WTC11 (cell line): Measurements from ENCODE around the gene TSPAN1. TPM values are rescaled to one million over a fixed set of nuclear protein-coding genes. Genes with fewer than 3 reads are reported as not detected.

Experiments
- ATAC-seq: fragments of 200-7000 bp; cut with Tn5 transposase; 2 replicates; pipeline ENCODE4 v1.10.0; 2021; ENCODE audit warnings: mild to moderate bottlenecking, moderate library complexity
- CTCF ChIA-PET: fragments of 300-600 bp; sonication (Branson Sonifier 250); formaldehyde crosslinking; loops from one replicate; lab custom pipeline; 2021; ENCODE audit warnings: antibody characterized with exemption; lab: Charles Lee
- POLR2A ChIA-PET: fragments of 350-600 bp; sonication (Branson Sonifier 250); formaldehyde crosslinking; loops from one replicate; lab custom pipeline; 2021; ENCODE audit warnings: antibody characterized with exemption; lab: Charles Lee
- DNase-seq: peaks from one replicate; pipeline ENCODE4 v3.0.0; 2021; ENCODE audit warnings: low spot score
- H3K27ac Mint-ChIP-seq: 2 replicates; pipeline ENCODE4 v1.8.0; 2021; ENCODE audit warnings: mixed read lengths
- H3K27me3 Mint-ChIP-seq: 2 replicates; pipeline ENCODE4 v1.8.0; 2021; ENCODE audit warnings: low read depth, mild to moderate bottlenecking, moderate library complexity, mixed read lengths
- H3K36me3 Mint-ChIP-seq: 2 replicates; pipeline ENCODE4 v1.8.0; 2021; ENCODE audit warnings: mixed read lengths
- H3K4me1 Mint-ChIP-seq: 2 replicates; pipeline ENCODE4 v1.8.0; 2022; ENCODE audit warnings: mixed read lengths
- H3K4me3 Mint-ChIP-seq: 2 replicates; pipeline ENCODE4 v1.8.0; 2021; ENCODE audit warnings: mild to moderate bottlenecking, moderate library complexity, mixed read lengths
- H3K9me3 Mint-ChIP-seq: 2 replicates; pipeline ENCODE4 v1.8.0; 2021; ENCODE audit warnings: mixed read lengths
- ESRRA ChIP-seq: sonication (generic); formaldehyde crosslinking; IDR thresholded peaks from 2 replicates; pipeline ENCODE4 v1.8.1; 2022; ENCODE audit warnings: mild to moderate bottlenecking, missing genetic modification reagents, borderline replicate concordance
- FOXK1 ChIP-seq: sonication (generic); formaldehyde crosslinking; IDR thresholded peaks from 2 replicates; pipeline ENCODE4 v1.8.0; 2022; ENCODE audit warnings: mild to moderate bottlenecking, moderate library complexity, missing genetic modification reagents
- GRHL2 ChIP-seq: fragments of 250-450 bp; sonication (Bioruptor Pico); IDR thresholded peaks from 2 replicates; pipeline ENCODE4 v1.8.0; 2022; ENCODE audit warnings: mild to moderate bottlenecking, moderate library complexity; ENCODE audit not compliant: insufficient replicate concordance, severe bottlenecking
- JAZF1 ChIP-seq: fragments of 250-450 bp; sonication (Bioruptor Pico); IDR thresholded peaks from 2 replicates; pipeline ENCODE4 v1.9.0; 2021; ENCODE audit warnings: moderate library complexity, mild to moderate bottlenecking, inconsistent platforms
- MYBL2 ChIP-seq: sonication (generic); formaldehyde crosslinking; IDR thresholded peaks from 2 replicates; pipeline ENCODE4 v1.8.1; 2023; ENCODE audit warnings: mild to moderate bottlenecking, moderate library complexity, missing genetic modification reagents
- NFE2L1 ChIP-seq: sonication (generic); formaldehyde crosslinking; IDR thresholded peaks from 2 replicates; pipeline ENCODE4 v1.8.1; 2023; ENCODE audit warnings: missing genetic modification reagents
- NFYB ChIP-seq: sonication (generic); formaldehyde crosslinking; conservative IDR thresholded peaks from 2 replicates; pipeline ENCODE4 v1.8.0; 2022; ENCODE audit warnings: low read depth, missing genetic modification reagents
- NR3C1 ChIP-seq: sonication (generic); formaldehyde crosslinking; conservative IDR thresholded peaks from 2 replicates; pipeline ENCODE4 v1.8.1; 2023; ENCODE audit warnings: low read depth, mild to moderate bottlenecking, missing genetic modification reagents
- SOX15 ChIP-seq: fragments of 250-450 bp; sonication (Bioruptor Pico); IDR thresholded peaks from 2 replicates; pipeline ENCODE4 v1.9.0; 2021; ENCODE audit warnings: mild to moderate bottlenecking
- TP53 ChIP-seq: sonication (generic); formaldehyde crosslinking; IDR thresholded peaks from 2 replicates; pipeline ENCODE4 v1.8.1; 2023; ENCODE audit warnings: mild to moderate bottlenecking, missing genetic modification reagents
- ZBTB21 ChIP-seq: sonication (generic); formaldehyde crosslinking; IDR thresholded peaks from 2 replicates; pipeline ENCODE4 v1.8.1; 2023; ENCODE audit warnings: mild to moderate bottlenecking, missing genetic modification reagents, borderline replicate concordance
- ZNF416 ChIP-seq: fragments of 250-450 bp; sonication (Bioruptor Pico); IDR thresholded peaks from 2 replicates; pipeline ENCODE4 v1.9.0; 2021; ENCODE audit warnings: mild to moderate bottlenecking, inconsistent platforms
- ZNF671 ChIP-seq: fragments of 250-450 bp; sonication (Bioruptor Pico); IDR thresholded peaks from 2 replicates; pipeline ENCODE4 v1.8.0; 2021; ENCODE audit warnings: mild to moderate bottlenecking
- total RNA-seq: library from RNA; stranded (reverse); gene quantifications from 3 replicates; pipeline ENCODE4 v1.2.3, GENCODE V29; 2021
- TF ChIP-seq, protein P1 (sequence below): sonication (generic); formaldehyde crosslinking; IDR thresholded peaks from 2 replicates; pipeline ENCODE4 v1.8.1; 2022; ENCODE audit warnings: low read depth, missing genetic modification reagents, borderline replicate concordance
- TF ChIP-seq, protein P2 (sequence below): fragments of 250-450 bp; sonication (Bioruptor Pico); conservative IDR thresholded peaks from 2 replicates; pipeline ENCODE4 v1.9.0; 2021; ENCODE audit warnings: mild to moderate bottlenecking
- TF ChIP-seq, protein P3 (sequence below): fragments of 250-450 bp; sonication (Bioruptor Pico); IDR thresholded peaks from 2 replicates; pipeline ENCODE4 v1.9.0; 2021; ENCODE audit warnings: mild to moderate bottlenecking
- TF ChIP-seq, protein P4 (sequence below): fragments of 250-450 bp; sonication (Bioruptor Pico); IDR thresholded peaks from 2 replicates; pipeline ENCODE4 v1.8.0; 2021; ENCODE audit warnings: mild to moderate bottlenecking
- TF ChIP-seq, protein P5 (sequence below): sonication (generic); formaldehyde crosslinking; IDR thresholded peaks from 2 replicates; pipeline ENCODE4 v1.8.0; 2023; ENCODE audit warnings: missing genetic modification reagents, mild to moderate bottlenecking, borderline replicate concordance
- TF ChIP-seq, protein P6 (sequence below): sonication (generic); formaldehyde crosslinking; IDR thresholded peaks from 2 replicates; pipeline ENCODE4 v1.8.1; 2023; ENCODE audit warnings: mild to moderate bottlenecking, moderate library complexity, missing genetic modification reagents
- TF ChIP-seq, protein P7 (sequence below): fragments of 250-450 bp; sonication (Bioruptor Pico); IDR thresholded peaks from 2 replicates; pipeline ENCODE4 v1.9.0; 2021; ENCODE audit warnings: moderate library complexity, mild to moderate bottlenecking, inconsistent platforms, borderline replicate concordance
- TF ChIP-seq, protein P8 (sequence below): sonication (generic); formaldehyde crosslinking; IDR thresholded peaks from 2 replicates; pipeline ENCODE4 v1.8.0; 2022; ENCODE audit warnings: mild to moderate bottlenecking, missing genetic modification reagents

TSPAN1 gene
- total RNA-seq, 1 experiment from 2014 or later: 0.50 TPM

DNA sequence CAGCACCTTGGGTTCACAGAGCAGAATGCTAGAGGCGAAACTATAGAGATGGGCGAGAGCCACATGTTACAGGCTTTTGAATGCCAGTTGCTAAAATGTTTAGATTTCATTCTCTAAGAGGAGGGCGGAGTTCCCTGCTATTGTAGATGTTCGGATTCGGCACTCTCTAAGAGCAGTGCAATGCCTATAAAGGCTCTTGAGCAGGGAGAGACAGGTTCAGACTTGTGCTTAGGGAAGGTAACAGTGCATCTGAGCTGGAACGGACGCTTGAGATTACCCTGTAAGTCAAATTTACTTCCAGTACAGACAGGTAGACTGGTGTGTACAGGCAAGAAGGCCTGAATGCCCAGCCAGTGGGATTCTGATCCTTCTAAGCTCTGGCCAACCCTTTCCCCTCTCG, 43.6 kb downstream of the TSPAN1 start (continued):
- TF ChIP-seq MYBL2 (CRISPR knock-in tag): no peak
- TF ChIP-seq, protein P1, sequence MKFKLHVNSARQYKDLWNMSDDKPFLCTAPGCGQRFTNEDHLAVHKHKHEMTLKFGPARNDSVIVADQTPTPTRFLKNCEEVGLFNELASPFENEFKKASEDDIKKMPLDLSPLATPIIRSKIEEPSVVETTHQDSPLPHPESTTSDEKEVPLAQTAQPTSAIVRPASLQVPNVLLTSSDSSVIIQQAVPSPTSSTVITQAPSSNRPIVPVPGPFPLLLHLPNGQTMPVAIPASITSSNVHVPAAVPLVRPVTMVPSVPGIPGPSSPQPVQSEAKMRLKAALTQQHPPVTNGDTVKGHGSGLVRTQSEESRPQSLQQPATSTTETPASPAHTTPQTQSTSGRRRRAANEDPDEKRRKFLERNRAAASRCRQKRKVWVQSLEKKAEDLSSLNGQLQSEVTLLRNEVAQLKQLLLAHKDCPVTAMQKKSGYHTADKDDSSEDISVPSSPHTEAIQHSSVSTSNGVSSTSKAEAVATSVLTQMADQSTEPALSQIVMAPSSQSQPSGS (CRISPR knock-in tag): no peak
- TF ChIP-seq, protein P2, sequence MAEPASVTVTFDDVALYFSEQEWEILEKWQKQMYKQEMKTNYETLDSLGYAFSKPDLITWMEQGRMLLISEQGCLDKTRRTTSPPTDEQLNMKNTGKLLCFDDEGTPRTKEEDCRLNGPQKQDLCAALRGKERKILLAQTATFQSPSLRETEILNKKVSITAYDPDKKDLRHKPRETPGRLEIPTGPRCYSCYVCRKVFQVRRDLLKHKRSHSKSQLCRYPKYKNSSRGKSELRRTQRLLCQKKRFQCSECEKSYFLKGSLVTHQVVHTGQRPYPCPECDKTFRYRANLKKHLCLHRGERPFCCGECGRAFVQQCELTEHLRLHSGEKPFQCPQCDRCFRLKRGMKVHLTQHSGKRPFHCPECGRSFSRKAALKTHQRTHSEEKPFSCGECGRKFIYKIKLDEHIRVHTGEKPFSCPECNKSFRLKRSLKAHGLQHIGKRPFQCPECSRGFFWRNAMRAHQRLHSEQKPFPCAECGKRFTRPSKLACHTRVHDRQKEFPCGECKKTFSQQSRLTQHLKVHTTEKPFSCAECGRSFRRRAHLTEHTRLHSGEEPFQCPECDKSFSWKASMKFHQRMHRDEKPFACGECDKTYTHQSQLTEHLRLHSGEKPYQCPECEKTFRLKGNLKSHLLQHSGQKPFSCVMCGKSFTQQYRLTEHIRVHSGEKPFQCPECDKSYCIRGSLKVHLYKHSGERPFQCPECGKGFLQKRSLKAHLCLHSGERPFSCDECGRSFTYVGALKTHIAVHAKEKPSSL (CRISPR knock-in tag): no peak
- TF ChIP-seq, protein P3, sequence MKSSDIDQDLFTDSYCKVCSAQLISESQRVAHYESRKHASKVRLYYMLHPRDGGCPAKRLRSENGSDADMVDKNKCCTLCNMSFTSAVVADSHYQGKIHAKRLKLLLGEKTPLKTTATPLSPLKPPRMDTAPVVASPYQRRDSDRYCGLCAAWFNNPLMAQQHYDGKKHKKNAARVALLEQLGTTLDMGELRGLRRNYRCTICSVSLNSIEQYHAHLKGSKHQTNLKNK: no peak
- no peak for TF ChIP-seq ESRRA (CRISPR knock-in tag)
- TF ChIP-seq FOXK1 (CRISPR knock-in tag): no peak
- TF ChIP-seq NFE2L1 (CRISPR knock-in tag): no peak
- TF ChIP-seq GRHL2 (CRISPR knock-in tag): no peak
- TF ChIP-seq SOX15 (CRISPR knock-in tag): no peak
- TF ChIP-seq, protein P4, sequence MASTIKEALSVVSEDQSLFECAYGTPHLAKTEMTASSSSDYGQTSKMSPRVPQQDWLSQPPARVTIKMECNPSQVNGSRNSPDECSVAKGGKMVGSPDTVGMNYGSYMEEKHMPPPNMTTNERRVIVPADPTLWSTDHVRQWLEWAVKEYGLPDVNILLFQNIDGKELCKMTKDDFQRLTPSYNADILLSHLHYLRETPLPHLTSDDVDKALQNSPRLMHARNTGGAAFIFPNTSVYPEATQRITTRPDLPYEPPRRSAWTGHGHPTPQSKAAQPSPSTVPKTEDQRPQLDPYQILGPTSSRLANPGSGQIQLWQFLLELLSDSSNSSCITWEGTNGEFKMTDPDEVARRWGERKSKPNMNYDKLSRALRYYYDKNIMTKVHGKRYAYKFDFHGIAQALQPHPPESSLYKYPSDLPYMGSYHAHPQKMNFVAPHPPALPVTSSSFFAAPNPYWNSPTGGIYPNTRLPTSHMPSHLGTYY: no peak
- TF ChIP-seq, protein P5, sequence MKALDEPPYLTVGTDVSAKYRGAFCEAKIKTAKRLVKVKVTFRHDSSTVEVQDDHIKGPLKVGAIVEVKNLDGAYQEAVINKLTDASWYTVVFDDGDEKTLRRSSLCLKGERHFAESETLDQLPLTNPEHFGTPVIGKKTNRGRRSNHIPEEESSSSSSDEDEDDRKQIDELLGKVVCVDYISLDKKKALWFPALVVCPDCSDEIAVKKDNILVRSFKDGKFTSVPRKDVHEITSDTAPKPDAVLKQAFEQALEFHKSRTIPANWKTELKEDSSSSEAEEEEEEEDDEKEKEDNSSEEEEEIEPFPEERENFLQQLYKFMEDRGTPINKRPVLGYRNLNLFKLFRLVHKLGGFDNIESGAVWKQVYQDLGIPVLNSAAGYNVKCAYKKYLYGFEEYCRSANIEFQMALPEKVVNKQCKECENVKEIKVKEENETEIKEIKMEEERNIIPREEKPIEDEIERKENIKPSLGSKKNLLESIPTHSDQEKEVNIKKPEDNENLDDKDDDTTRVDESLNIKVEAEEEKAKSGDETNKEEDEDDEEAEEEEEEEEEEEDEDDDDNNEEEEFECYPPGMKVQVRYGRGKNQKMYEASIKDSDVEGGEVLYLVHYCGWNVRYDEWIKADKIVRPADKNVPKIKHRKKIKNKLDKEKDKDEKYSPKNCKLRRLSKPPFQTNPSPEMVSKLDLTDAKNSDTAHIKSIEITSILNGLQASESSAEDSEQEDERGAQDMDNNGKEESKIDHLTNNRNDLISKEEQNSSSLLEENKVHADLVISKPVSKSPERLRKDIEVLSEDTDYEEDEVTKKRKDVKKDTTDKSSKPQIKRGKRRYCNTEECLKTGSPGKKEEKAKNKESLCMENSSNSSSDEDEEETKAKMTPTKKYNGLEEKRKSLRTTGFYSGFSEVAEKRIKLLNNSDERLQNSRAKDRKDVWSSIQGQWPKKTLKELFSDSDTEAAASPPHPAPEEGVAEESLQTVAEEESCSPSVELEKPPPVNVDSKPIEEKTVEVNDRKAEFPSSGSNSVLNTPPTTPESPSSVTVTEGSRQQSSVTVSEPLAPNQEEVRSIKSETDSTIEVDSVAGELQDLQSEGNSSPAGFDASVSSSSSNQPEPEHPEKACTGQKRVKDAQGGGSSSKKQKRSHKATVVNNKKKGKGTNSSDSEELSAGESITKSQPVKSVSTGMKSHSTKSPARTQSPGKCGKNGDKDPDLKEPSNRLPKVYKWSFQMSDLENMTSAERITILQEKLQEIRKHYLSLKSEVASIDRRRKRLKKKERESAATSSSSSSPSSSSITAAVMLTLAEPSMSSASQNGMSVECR (CRISPR knock-in tag): no peak
- no peak for TF ChIP-seq ZNF671 (CRISPR knock-in tag)
- TF ChIP-seq ZBTB21: no peak
- TF ChIP-seq, all 79 proteins: peak for 0

DNA sequence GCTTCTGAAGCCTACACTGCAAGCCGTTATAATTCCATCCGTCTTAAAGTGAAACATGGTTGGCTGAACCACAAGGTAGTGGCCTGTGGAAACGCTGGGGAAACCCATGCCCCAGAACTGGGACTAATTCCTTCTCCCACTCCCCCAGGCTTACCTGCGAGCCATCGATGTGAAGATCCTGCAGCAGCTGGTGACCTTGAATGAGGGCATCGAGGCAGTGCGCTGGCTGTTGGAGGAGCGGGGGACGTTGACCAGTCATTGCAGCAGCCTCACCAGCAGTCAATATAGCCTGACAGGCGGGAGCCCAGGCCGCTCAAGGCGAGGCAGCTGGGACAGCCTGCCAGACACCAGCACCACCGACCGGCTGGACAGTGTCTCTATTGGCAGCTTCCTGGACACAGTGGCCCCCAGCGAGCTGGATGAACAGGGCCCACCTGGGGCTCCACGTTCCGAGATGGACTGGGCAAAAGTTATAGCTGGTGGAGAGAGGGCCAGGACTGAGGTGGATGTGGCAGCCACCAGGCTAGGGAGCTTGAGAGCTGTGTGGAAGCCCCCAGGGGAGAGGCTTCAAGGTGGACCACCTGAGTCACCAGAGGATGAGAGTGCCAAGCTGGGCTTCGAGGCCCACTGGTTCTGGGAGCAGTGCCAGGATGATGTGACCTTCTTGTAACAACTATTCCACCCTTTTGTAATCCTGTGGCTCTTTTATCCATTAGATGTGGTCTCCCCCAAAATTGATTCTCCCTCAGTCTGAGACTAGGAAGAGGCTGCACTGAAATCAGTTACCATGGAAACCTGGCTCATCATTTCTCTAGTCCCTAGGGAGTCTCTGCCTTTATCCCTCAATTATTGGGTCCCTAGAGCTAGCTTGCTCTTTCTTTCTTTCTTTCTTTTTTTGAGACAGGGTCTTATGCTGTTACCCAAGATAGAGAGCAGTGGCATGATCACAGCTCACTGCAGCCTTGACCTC, 44.9 kb downstream of the TSPAN1 start:
- H3K4me1 Mint-ChIP-seq: peaks cover 33% of the 10 kb centered on the region
- H3K9me3 Mint-ChIP-seq: no peaks in the 10 kb centered on the region
- no peak overlapping the region for H3K4me3 Mint-ChIP-seq
- H3K36me3 Mint-ChIP-seq: no peaks in the 10 kb centered on the region
- no peak for DNase-seq
- ATAC-seq: no peak
- CTCF ChIA-PET: interaction anchor here (0.7 to 6.6 kb wide), 2 partner anchors 21 to 25 kb away, joined by 3 to 55 read pairs; partner anchors contain the start of gene POMGNT1
- H3K27me3 Mint-ChIP-seq: no peaks in the 10 kb centered on the region
- no peak overlapping the region for H3K27ac Mint-ChIP-seq
- POLR2A ChIA-PET: interaction anchor here (0.5 to 0.6 kb wide), 2 partner anchors 17 to 88 kb away, joined by 3 to 5 read pairs; partner anchors contain the start of gene PIK3R3
- TF ChIP-seq ZNF416 (CRISPR knock-in tag) (no peak), NFYB (CRISPR knock-in tag) (no peak), TP53 (CRISPR knock-in tag) (no peak), NR3C1 (CRISPR knock-in tag) (no peak), JAZF1 (no peak)
- TF ChIP-seq, protein P6, sequence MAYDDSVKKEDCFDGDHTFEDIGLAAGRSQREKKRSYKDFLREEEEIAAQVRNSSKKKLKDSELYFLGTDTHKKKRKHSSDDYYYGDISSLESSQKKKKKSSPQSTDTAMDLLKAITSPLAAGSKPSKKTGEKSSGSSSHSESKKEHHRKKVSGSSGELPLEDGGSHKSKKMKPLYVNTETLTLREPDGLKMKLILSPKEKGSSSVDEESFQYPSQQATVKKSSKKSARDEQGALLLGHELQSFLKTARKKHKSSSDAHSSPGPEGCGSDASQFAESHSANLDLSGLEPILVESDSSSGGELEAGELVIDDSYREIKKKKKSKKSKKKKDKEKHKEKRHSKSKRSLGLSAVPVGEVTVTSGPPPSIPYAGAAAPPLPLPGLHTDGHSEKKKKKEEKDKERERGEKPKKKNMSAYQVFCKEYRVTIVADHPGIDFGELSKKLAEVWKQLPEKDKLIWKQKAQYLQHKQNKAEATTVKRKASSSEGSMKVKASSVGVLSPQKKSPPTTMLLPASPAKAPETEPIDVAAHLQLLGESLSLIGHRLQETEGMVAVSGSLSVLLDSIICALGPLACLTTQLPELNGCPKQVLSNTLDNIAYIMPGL (CRISPR knock-in tag): no peak
- TF ChIP-seq, protein P7, sequence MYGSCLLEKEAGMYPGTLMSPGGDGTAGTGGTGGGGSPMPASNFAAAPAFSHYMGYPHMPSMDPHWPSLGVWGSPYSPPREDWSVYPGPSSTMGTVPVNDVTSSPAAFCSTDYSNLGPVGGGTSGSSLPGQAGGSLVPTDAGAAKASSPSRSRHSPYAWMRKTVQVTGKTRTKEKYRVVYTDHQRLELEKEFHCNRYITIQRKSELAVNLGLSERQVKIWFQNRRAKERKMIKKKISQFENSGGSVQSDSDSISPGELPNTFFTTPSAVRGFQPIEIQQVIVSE (CRISPR knock-in tag): no peak
- TF ChIP-seq, protein P8, sequence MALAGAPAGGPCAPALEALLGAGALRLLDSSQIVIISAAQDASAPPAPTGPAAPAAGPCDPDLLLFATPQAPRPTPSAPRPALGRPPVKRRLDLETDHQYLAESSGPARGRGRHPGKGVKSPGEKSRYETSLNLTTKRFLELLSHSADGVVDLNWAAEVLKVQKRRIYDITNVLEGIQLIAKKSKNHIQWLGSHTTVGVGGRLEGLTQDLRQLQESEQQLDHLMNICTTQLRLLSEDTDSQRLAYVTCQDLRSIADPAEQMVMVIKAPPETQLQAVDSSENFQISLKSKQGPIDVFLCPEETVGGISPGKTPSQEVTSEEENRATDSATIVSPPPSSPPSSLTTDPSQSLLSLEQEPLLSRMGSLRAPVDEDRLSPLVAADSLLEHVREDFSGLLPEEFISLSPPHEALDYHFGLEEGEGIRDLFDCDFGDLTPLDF (CRISPR knock-in tag): no peak
